PC-9 (cell line): Measurements from ENCODE around the gene E2F6. TPM values are rescaled to one million over a fixed set of nuclear protein-coding genes. Genes with fewer than 3 reads are reported as not detected.

Experiments used
- BruUV-seq: library from RNA; stranded (reverse); fragments of 400-500 nt; replicated peaks from 2 replicates; lab custom pipeline; 2021; lab: Mats Ljungman, UMichigan
- CTCF ChIA-PET: fragments of 300-600 bp; sonication (Branson Sonifier 250); formaldehyde crosslinking; loops from one replicate; lab custom pipeline; 2022; ENCODE audit warnings: antibody characterized with exemption; lab: Charles Lee
- POLR2A ChIA-PET: fragments of 300-600 bp; sonication (Branson Sonifier 250); formaldehyde crosslinking; loops from one replicate; lab custom pipeline; 2022; ENCODE audit warnings: antibody characterized with exemption; ENCODE audit not compliant: unreplicated experiment; lab: Charles Lee
- DNase-seq, 2 experiments: peaks; one replicate each; pipeline versions ENCODE4 v3.0.0 to v3.0.0-alpha.2; 2015 to 2022; ENCODE audit warnings: mixed read lengths in 1 of 2
- H2AFZ ChIP-seq: fragments of 200-600 bp; sonication (generic); 2 replicates; pipeline ENCODE4 v1.8.1; 2017; ENCODE audit warnings: antibody characterized with exemption
- H3F3A ChIP-seq: fragments of 200-600 bp; sonication (generic); 2 replicates; pipeline ENCODE4 v1.8.1; 2017; ENCODE audit warnings: antibody characterized with exemption, mild to moderate bottlenecking, low read depth; ENCODE audit not compliant: insufficient read depth
- H3K27ac ChIP-seq: fragments of 200-600 bp; sonication (generic); 2 replicates; pipeline ENCODE4 v1.6.1; 2016; ENCODE audit warnings: mixed run types
- H3K27me3 ChIP-seq: fragments of 200-600 bp; sonication (generic); 2 replicates; pipeline ENCODE4 v1.6.1; 2016; ENCODE audit warnings: low read depth, mixed run types; ENCODE audit not compliant: insufficient read depth
- H3K36me3 ChIP-seq: fragments of 200-600 bp; sonication (generic); 2 replicates; pipeline ENCODE4 v1.6.1; 2016; ENCODE audit warnings: low read depth, mixed run types
- H3K4me1 ChIP-seq: fragments of 200-600 bp; sonication (generic); replicated peaks from 2 replicates; pipeline ENCODE4 v1.6.1; 2016; ENCODE audit warnings: mixed run types; ENCODE audit not compliant: insufficient read depth
- H3K4me2 ChIP-seq: fragments of 200-600 bp; sonication (generic); 2 replicates; pipeline ENCODE4 v1.6.1; 2017; ENCODE audit warnings: mixed run types
- H3K4me3 ChIP-seq: fragments of 200-600 bp; sonication (generic); 2 replicates; pipeline ENCODE4 v1.6.1; 2016; ENCODE audit warnings: mixed run types
- H3K79me2 ChIP-seq: fragments of 200-600 bp; sonication (generic); 2 replicates; pipeline ENCODE4 v1.6.1; 2017; ENCODE audit warnings: low read depth, mixed run types
- H3K9me2 ChIP-seq: fragments of 200-600 bp; sonication (generic); 2 replicates; pipeline ENCODE4 v1.8.1; 2017; ENCODE audit warnings: mild to moderate bottlenecking; ENCODE audit not compliant: insufficient read depth
- H3K9me3 ChIP-seq: fragments of 200-600 bp; sonication (generic); 2 replicates; pipeline ENCODE4 v1.8.1; 2016; ENCODE audit warnings: low read depth; ENCODE audit not compliant: insufficient read depth
- H4K20me1 ChIP-seq: fragments of 200-600 bp; sonication (generic); 2 replicates; pipeline ENCODE4 v1.8.1; 2017; ENCODE audit not compliant: insufficient read depth
- EZH2 ChIP-seq: fragments of 200-600 bp; sonication (generic); IDR thresholded peaks from 2 replicates; pipeline ENCODE4 v1.8.0; 2017; ENCODE audit warnings: antibody characterized with exemption, low read depth
- intact Hi-C: fragments of 100-400 bp; cut with micrococcal nuclease; formaldehyde crosslinking; loops from one replicate; pipeline ENCODE4 v1.10.0; 2022; ENCODE audit not compliant: unreplicated experiment
- total RNA-seq: library from RNA; stranded (reverse); gene quantifications from 2 replicates; pipeline ENCODE4 v1.2.3, GENCODE V29; 2021
- TF ChIP-seq, protein P1 (sequence below): fragments of 200-600 bp; sonication (generic); conservative IDR thresholded peaks from 2 replicates; pipeline ENCODE4 v1.6.1; 2017; ENCODE audit warnings: mixed run types, antibody characterized with exemption, mild to moderate bottlenecking, moderate library complexity

Gene E2F6
- total RNA-seq, 1 experiment from 2014 or later = 15.2 TPM

DNA sequence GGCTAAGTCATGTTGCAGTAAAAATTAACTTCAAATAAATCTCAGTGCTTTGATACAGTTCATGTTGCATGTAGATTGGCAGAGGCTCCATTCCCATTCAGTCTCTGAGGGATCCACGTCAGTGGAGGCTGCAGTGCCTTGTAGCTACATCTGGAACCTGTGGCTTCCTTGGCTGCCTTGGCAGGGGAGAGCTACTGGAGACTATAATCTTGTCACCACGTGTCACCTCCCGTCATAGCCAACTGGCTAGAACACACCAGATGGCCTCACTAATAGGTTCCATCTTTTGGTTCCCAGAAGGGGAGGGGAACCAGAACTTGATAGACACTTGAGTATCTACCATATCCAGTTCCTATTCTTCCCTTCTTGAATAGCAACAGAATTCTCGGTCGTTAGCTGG is 28.4 kb downstream of the E2F6 start:
- H3F3A ChIP-seq = no peaks in the 10 kb centered on the region
- H4K20me1 ChIP-seq = no peaks in the 10 kb centered on the region
- H3K9me2 ChIP-seq = no peaks in the 10 kb centered on the region
- H3K79me2 ChIP-seq = no peaks in the 10 kb centered on the region
- no TSS peak for BruUV-seq
- ChIA-PET POLR2A (interaction anchor here (0.5 kb wide), 1 partner anchor 41 kb away, joined by 6 read pairs; no protein-coding TSS in a partner anchor), CTCF (no interaction called here)
- no peaks in the 10 kb centered on the region for H3K4me1 ChIP-seq
- H3K27me3 ChIP-seq = no peaks in the 10 kb centered on the region
- no peak overlapping the region for H3K4me3 ChIP-seq
- DNase-seq = no peak
- H3K9me3 ChIP-seq = peaks cover 11% of the 10 kb centered on the region; the same call in 1 of the 2 replicates
- no peak overlapping the region for H2AFZ ChIP-seq
- no peak overlapping the region for H3K27ac ChIP-seq
- intact Hi-C loops = no loop called here
- TF ChIP-seq, protein P1, sequence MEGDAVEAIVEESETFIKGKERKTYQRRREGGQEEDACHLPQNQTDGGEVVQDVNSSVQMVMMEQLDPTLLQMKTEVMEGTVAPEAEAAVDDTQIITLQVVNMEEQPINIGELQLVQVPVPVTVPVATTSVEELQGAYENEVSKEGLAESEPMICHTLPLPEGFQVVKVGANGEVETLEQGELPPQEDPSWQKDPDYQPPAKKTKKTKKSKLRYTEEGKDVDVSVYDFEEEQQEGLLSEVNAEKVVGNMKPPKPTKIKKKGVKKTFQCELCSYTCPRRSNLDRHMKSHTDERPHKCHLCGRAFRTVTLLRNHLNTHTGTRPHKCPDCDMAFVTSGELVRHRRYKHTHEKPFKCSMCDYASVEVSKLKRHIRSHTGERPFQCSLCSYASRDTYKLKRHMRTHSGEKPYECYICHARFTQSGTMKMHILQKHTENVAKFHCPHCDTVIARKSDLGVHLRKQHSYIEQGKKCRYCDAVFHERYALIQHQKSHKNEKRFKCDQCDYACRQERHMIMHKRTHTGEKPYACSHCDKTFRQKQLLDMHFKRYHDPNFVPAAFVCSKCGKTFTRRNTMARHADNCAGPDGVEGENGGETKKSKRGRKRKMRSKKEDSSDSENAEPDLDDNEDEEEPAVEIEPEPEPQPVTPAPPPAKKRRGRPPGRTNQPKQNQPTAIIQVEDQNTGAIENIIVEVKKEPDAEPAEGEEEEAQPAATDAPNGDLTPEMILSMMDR = no peak
- no peak for TF ChIP-seq EZH2
- no peak overlapping the region for H3K4me2 ChIP-seq
- peaks cover 13% of the 10 kb centered on the region; the same call in 1 of the 2 replicates for H3K36me3 ChIP-seq

GRCh38 chr2:11435036-11435435 is 30.9 kb downstream of the E2F6 start:
- H4K20me1 ChIP-seq = no peaks in the 10 kb centered on the region
- no peaks in the 10 kb centered on the region for H3K9me3 ChIP-seq
- no peaks in the 10 kb centered on the region for H3K27me3 ChIP-seq
- H3K4me3 ChIP-seq = no peak overlapping the region
- CTCF ChIA-PET = no interaction called here
- no peaks in the 10 kb centered on the region for H3K36me3 ChIP-seq
- BruUV-seq = no TSS peak
- no peak overlapping the region for H3K27ac ChIP-seq
- H3K9me2 ChIP-seq = no peaks in the 10 kb centered on the region
- POLR2A ChIA-PET = interaction anchor here (0.5 kb wide), 1 partner anchor 229 kb away, joined by 4 read pairs; no protein-coding TSS in a partner anchor
- intact Hi-C loops = no loop called here
- H3K4me1 ChIP-seq = no peaks in the 10 kb centered on the region
- TF ChIP-seq EZH2 = no peak
- TF ChIP-seq, protein P1 = no peak
- H3K4me2 ChIP-seq = no peak overlapping the region
- no peak for DNase-seq
- H2AFZ ChIP-seq = no peak overlapping the region
- H3F3A ChIP-seq = no peaks in the 10 kb centered on the region
- H3K79me2 ChIP-seq = no peaks in the 10 kb centered on the region

DNA sequence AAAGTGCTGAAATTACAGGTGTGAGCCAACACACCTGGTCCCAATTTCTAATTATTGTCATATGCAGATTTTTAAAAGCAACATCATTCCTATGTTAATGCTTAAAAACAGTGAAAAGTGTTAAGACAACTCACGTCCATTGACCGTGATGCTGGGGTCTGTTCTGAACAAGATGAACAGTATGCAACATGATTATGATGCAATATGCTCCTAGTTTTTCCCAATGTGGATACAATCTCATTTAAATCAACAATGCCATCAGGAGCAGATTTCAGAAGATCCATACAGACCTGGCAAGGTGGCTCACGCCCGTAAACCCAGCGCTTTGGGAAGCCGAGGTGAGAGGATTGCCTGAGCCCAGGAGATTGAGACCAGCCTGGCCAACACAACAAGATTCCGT is 31.5 kb downstream of the E2F6 start:
- ChIA-PET CTCF (no interaction called here), POLR2A (no interaction called here)
- no peaks in the 10 kb centered on the region for H4K20me1 ChIP-seq
- intact Hi-C loops = no loop called here
- H3K4me2 ChIP-seq = no peak overlapping the region
- no peak overlapping the region for H3K4me3 ChIP-seq
- no peak overlapping the region for H2AFZ ChIP-seq
- H3K79me2 ChIP-seq = no peaks in the 10 kb centered on the region
- no peaks in the 10 kb centered on the region for H3K4me1 ChIP-seq
- no TSS peak for BruUV-seq
- no peak for DNase-seq
- TF ChIP-seq, protein P1 = no peak
- TF ChIP-seq EZH2 = no peak
- H3K9me3 ChIP-seq = no peaks in the 10 kb centered on the region
- H3K27ac ChIP-seq = no peak overlapping the region
- no peaks in the 10 kb centered on the region for H3F3A ChIP-seq
- H3K36me3 ChIP-seq = no peaks in the 10 kb centered on the region
- H3K27me3 ChIP-seq = no peaks in the 10 kb centered on the region
- H3K9me2 ChIP-seq = no peaks in the 10 kb centered on the region
